EH (cell line): ENCODE data around the gene IFIT1B.
"Not testable (repeated sequence)": the region's sequence is repeated elsewhere in the genome, so short reads cannot be mapped to it uniquely, and the experiment has no call there.

Experiments
- DNase-seq: peaks from one replicate; pipeline ENCODE4 v3.0.0-alpha.2; 2015; ENCODE audit warnings: low read depth

Gene IFIT1B

GRCh38 chr10:89382757-89383156 is 4.9 kb downstream of the IFIT1B start:
- no peak for DNase-seq

- peak; percentile 19 for DNase-seq
Measured at GRCh38 chr10:89384474-89385340, 6.9 kb downstream of the IFIT1B start.

- DNase-seq: peak; percentile 28
Measured at GRCh38 chr10:89388806-89389205, 10.9 kb downstream of the IFIT1B start.

- peak; percentile 61 for DNase-seq
Measured at GRCh38 chr10:89389254-89389653, 11.4 kb downstream of the IFIT1B start.

GRCh38 chr10:89390476-89391225 is 12.8 kb downstream of the IFIT1B start:
- DNase-seq: no peak

DNA sequence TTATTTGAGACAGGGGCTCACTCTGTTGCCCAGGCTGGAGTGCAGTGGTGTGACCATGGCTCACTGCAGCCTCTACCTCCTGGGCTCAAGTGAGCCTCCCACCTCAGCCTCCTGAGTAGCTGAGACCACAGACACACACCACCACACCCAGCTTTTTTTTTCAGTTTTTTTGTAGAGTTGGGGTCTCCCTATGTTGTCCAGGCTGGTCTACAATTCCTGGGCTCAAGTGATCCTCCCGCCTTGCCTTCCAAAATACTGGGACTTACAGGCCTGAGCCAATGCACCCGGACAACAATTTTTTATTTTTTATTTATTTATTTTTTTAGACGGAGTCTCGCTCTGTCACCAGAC is 13.3 kb downstream of the IFIT1B start:
- DNase-seq: not testable (repeated sequence)

DNA sequence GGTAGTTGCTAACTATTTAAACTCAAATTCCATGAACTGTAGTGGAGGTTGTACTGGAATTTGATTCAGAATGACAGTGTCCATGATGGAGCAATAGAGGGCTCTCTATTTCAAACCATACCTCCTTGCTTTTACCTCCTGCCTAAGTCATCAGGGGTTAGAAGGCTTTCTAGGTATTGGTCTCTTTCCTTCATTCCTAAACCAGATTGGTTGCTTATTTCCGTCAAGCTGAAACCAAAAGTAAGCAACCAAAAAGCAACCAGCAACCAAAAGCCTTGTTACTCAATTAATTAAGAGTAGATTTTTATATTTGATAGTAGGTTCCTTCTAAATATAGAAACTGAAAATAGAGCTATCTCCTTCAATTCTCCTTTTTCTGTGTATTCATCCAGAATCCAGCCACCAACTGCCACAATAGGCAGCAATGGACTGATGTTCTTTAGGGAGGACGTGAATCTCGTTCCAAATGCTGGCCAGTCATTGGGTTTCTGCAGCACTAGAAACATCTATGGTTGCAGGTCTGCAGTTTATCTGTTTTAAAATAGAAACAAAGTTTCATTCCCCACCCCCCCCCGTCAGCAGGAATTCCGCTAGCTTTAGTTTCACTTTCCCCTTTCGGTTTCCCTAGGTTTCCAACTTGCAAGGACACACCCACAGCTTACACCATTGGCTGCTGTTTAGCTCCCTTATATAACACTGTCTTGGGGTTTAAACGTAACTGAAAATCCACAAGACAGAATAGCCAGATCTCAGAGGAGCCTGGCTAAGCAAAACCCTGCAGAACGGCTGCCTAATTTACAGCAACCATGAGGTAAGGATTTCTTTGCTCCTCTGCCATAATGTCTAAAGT is 14.3 kb downstream of the IFIT1B start, which contains the start of gene IFIT1:
Gene IFIT1, plus strand, starts transcription at position 717 of the 850 bp plus-strand sequence. Its CDS starts 90 bp downstream, at position 807.
- DNase-seq: peak; percentile 91

DNA sequence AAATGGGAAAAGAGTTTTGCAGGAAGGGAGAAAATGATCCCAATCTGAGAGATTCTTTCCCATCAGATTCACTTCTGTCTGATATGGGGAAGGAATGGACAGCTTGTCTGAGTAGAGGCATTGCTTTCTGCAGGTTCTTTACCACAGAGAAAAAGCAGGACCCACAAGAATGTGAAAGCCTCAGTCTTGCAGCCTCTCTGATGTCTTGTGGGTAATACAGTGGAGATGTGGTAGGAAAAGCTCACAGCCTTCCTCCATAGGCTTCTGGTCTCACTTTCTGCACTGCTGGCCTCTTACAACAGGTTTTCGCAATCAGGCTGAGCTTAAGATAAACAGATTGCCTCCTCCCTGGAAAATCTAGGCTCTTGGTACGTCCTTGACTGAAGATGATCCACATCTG is 15.1 kb downstream of the IFIT1B start:
- peak; percentile 88 for DNase-seq

- DNase-seq: no peak
Measured at GRCh38 chr10:89393898-89394297, 16.0 kb downstream of the IFIT1B start.

DNA sequence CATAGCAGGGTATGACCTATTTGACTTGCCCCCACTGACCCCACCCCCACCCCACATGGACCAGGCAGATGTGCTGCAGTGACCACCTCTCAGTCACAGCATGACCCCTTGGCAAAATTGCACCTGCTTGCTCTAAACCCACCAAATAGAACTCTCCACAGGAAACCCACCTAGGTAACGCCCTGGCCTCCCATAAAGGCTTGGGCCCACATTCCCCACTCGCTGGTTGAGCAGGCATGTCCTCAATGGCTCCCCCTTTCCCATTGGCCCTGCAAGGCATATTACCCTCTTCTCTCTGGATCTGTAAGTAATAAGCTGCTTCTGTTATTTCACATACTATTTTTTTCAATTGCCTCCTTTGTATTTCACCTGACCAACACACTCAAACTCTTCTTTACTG is 17.3 kb downstream of the IFIT1B start:
- no peak for DNase-seq

- peak; percentile 75 for DNase-seq
Measured at GRCh38 chr10:89398003-89398749, 20.3 kb downstream of the IFIT1B start.

- no peak for DNase-seq
Measured at GRCh38 chr10:89399956-89400355, 22.1 kb downstream of the IFIT1B start.

DNA sequence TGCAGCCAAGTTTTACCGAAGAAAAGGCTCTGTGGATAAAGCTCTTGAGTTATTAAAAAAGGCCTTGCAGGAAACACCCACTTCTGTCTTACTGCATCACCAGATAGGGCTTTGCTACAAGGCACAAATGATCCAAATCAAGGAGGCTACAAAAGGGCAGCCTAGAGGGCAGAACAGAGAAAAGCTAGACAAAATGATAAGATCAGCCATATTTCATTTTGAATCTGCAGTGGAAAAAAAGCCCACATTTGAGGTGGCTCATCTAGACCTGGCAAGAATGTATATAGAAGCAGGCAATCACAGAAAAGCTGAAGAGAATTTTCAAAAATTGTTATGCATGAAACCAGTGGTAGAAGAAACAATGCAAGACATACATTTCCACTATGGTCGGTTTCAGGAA is 25.2 kb downstream of the IFIT1B start:
- DNase-seq: no peak

DNA sequence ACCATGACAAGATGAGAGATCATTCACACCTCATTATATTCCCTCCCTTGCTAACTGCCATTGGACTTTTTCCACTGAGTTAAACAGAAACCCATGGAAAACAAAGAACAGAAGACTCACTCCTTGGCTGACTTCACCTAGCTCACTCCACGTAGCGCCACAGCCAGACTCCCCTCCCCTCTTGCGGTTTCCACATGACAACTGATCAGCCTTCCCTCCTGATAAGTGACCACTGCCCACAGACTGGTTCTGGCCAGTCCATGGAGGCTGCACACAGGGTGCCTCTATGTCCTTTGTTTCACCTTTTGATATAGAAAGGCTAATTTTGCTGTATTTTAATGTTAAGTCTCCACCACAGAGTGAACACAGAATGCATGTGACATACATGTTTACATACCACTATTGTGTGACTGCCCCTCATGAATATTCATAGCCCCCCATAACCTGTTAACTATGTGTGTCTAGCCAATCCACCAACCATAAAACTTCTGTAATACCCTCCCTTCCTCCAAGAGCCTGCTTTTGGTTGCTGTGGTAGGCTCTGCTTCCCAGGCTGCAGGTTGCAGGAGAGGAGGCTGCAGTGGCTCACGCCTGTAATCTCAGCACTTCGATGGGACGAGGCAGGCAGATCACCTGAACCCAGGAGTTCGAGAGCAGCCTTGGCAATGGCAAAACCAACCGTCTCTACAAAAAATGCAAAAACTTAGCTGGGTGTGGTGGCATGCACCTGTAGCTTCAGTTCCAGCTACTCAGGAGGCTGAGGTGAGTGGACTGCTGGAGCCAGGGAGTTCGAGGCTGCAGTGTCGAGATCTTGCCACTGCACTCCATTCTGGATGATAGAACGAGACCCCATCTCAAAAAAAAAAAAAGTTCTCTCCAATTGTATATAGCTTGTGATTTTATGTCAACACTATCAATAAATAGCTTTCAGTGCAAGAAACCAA is 26.5 kb downstream of the IFIT1B start:
- no peak for DNase-seq

- not testable (repeated sequence) for DNase-seq
Measured at GRCh38 chr10:89406178-89406577, 28.3 kb downstream of the IFIT1B start.

DNA sequence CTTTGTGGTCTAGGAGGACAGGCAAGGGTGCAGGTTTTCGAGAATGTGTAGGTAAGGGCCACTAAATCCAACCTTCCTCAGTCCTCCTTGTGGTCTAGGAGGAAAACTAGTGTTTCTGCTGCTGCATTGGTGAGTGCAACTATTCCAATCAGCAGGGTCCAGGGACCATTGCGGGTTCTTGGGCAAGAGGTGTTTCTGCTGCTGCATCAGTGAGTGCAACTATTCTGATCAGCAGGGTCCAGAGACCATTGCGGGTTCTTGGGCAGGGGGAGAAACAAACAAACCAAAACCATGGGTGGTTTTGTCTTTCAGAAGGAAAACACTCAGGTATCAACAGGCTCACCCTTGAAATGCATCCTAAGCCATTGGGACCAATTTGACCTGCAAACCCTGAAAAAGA is 29.9 kb downstream of the IFIT1B start:
- not testable (repeated sequence) for DNase-seq

- not testable (repeated sequence) for DNase-seq
Measured at GRCh38 chr10:89409282-89409681, 31.4 kb downstream of the IFIT1B start.

DNA sequence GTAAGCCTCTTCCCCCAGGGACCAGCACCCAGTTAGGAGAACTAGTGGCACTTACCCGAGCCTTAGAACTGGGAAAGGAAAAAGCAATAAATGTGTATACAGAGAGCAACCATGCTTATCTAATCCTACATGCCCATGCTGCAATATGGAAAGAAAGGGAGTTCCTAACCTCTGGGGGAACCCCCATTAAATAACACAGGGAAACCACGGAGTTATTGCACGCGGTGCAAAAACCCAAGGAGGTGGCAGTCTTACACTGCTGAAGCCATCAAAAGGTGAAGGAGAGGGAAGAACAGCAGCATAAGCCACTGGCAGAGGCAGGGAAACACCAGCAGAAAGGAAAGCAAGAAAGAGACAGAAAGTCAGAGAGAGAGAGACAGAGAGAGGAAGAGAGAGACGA is 32.7 kb downstream of the IFIT1B start:
- DNase-seq: not testable (repeated sequence)

GRCh38 chr10:89411135-89411534 is 33.3 kb downstream of the IFIT1B start:
- not testable (repeated sequence) for DNase-seq

DNA sequence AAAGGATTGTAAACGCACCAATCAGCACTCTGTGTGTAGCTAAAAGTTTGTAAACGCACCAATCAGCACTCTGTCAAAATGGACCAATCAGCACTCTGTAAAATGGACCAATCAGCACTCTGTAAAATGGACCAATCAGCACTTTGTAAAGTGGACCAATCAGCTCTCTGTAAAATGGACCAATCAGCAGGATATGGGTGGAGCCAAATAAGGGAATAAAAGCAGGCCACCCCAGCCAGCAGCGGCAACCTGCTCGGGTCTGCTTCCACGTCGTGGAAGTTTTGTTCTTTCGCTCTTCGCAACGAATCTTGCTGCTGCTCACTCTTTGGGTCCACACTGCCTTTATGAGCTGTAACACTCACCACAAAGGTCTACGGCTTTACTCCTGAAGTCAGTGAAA is 34.4 kb downstream of the IFIT1B start:
- not testable (repeated sequence) for DNase-seq
